Measurements from ENCODE around the gene GRIA3. TPM values are rescaled to one million over a fixed set of nuclear protein-coding genes. Genes with fewer than 3 reads are reported as not detected.

GRIA3 gene
- total and polyA plus RNA-seq, 4 experiments from 2014 or later: not detected

- no peaks in the 10 kb centered on the region for H3K4me1 Mint-ChIP-seq
- H3K36me3 Mint-ChIP-seq: no peaks in the 10 kb centered on the region
- Histone ChIP-seq H3K9me3 (ENCODE audit: control insufficient read depth in 1 of 2, low read length in 2 of 2) (no peaks in the 10 kb centered on the region), H3K27ac (ENCODE audit: low read depth, low read length) (no peak overlapping the region), H3K27me3 (ENCODE audit: insufficient read depth, low read length) (no peaks in the 10 kb centered on the region), H3K4me1 (ENCODE audit: insufficient read depth, low read length) (no peaks in the 10 kb centered on the region), H3K4me3 (ENCODE audit: low read length in 2 of 2) (no peak overlapping the region), H3K36me3 (ENCODE audit: insufficient read depth, low read length) (no peaks in the 10 kb centered on the region)
- no peak for DNase-seq
- ChIA-PET POLR2A (ENCODE audit: partially characterized antibody) (no interaction called here), CTCF (ENCODE audit: partially characterized antibody) (no interaction called here)
- intact Hi-C loops (cut with micrococcal nuclease): no loop called here
- no peak overlapping the region for H3K4me3 Mint-ChIP-seq
- no peak overlapping the region for H3K27ac Mint-ChIP-seq
- H3K9me3 Mint-ChIP-seq: peaks cover 0 to 4% (median 0%) of the 10 kb centered on the region in 8 donors
- no peaks in the 10 kb centered on the region for H3K27me3 Mint-ChIP-seq
These were observed 113.9 kb downstream of the GRIA3 start for GRCh38 chrX:123298026-123298425.

GRCh38 chrX:123303429-123303828 is 119.4 kb downstream of the GRIA3 start:
- no peak overlapping the region for H3K27ac Mint-ChIP-seq
- ChIA-PET CTCF (ENCODE audit: partially characterized antibody) (no interaction called here), POLR2A (ENCODE audit: partially characterized antibody) (no interaction called here)
- H3K9me3 Mint-ChIP-seq: peaks cover 0 to 4% (median 0%) of the 10 kb centered on the region in 8 donors
- no peak overlapping the region for H3K4me3 Mint-ChIP-seq
- H3K27me3 ChIP-seq (ENCODE audit: insufficient read depth, low read length): no peaks in the 10 kb centered on the region
- no peaks in the 10 kb centered on the region for H3K36me3 ChIP-seq (ENCODE audit: insufficient read depth, low read length)
- H3K27me3 Mint-ChIP-seq: no peaks in the 10 kb centered on the region
- no peak overlapping the region for H3K4me3 ChIP-seq (ENCODE audit: low read length in 2 of 2)
- H3K27ac ChIP-seq (ENCODE audit: low read depth, low read length): no peak overlapping the region
- H3K36me3 Mint-ChIP-seq: no peaks in the 10 kb centered on the region
- no peak for DNase-seq
- no peaks in the 10 kb centered on the region for H3K4me1 Mint-ChIP-seq
- intact Hi-C loops (cut with micrococcal nuclease): no loop called here
- no peaks in the 10 kb centered on the region for H3K9me3 ChIP-seq (ENCODE audit: control insufficient read depth in 1 of 2, low read length in 2 of 2)
- H3K4me1 ChIP-seq (ENCODE audit: insufficient read depth, low read length): no peaks in the 10 kb centered on the region

GRCh38 chrX:123308658-123309057 is 124.6 kb downstream of the GRIA3 start:
- no peaks in the 10 kb centered on the region for H3K27me3 Mint-ChIP-seq
- Histone ChIP-seq H3K9me3 (ENCODE audit: control insufficient read depth in 1 of 2, low read length in 2 of 2) (no peaks in the 10 kb centered on the region), H3K27ac (ENCODE audit: low read depth, low read length) (no peak overlapping the region), H3K4me1 (ENCODE audit: insufficient read depth, low read length) (no peaks in the 10 kb centered on the region), H3K36me3 (ENCODE audit: insufficient read depth, low read length) (no peaks in the 10 kb centered on the region), H3K4me3 (ENCODE audit: low read length in 2 of 2) (no peak overlapping the region), H3K27me3 (ENCODE audit: insufficient read depth, low read length) (no peaks in the 10 kb centered on the region)
- H3K27ac Mint-ChIP-seq: no peak overlapping the region
- H3K4me3 Mint-ChIP-seq: no peak overlapping the region
- H3K9me3 Mint-ChIP-seq: no peaks in the 10 kb centered on the region
- CTCF ChIA-PET (ENCODE audit: partially characterized antibody): no interaction called here
- intact Hi-C loops (cut with micrococcal nuclease): no loop called here
- POLR2A ChIA-PET (ENCODE audit: partially characterized antibody): no interaction called here
- H3K36me3 Mint-ChIP-seq: no peaks in the 10 kb centered on the region
- no peak for DNase-seq
- H3K4me1 Mint-ChIP-seq: no peaks in the 10 kb centered on the region

- no peaks in the 10 kb centered on the region for H3K36me3 Mint-ChIP-seq
- Histone ChIP-seq H3K9me3 (ENCODE audit: control insufficient read depth in 1 of 2, low read length in 2 of 2) (no peaks in the 10 kb centered on the region), H3K36me3 (ENCODE audit: insufficient read depth, low read length) (no peaks in the 10 kb centered on the region), H3K4me3 (ENCODE audit: low read length in 2 of 2) (no peak overlapping the region), H3K27me3 (ENCODE audit: insufficient read depth, low read length) (no peaks in the 10 kb centered on the region), H3K27ac (ENCODE audit: low read depth, low read length) (no peak overlapping the region), H3K4me1 (ENCODE audit: insufficient read depth, low read length) (no peaks in the 10 kb centered on the region)
- H3K4me1 Mint-ChIP-seq: no peaks in the 10 kb centered on the region
- no peak for DNase-seq
- peaks cover 0 to 2% (median 0%) of the 10 kb centered on the region in 8 donors for H3K9me3 Mint-ChIP-seq
- intact Hi-C loops (cut with micrococcal nuclease): no loop called here
- ChIA-PET POLR2A (ENCODE audit: partially characterized antibody) (no interaction called here), CTCF (ENCODE audit: partially characterized antibody) (no interaction called here)
- no peak overlapping the region for H3K27ac Mint-ChIP-seq
- H3K27me3 Mint-ChIP-seq: no peaks in the 10 kb centered on the region
- H3K4me3 Mint-ChIP-seq: no peak overlapping the region
These were observed 126.0 kb downstream of the GRIA3 start for GRCh38 chrX:123310112-123310511.

DNA sequence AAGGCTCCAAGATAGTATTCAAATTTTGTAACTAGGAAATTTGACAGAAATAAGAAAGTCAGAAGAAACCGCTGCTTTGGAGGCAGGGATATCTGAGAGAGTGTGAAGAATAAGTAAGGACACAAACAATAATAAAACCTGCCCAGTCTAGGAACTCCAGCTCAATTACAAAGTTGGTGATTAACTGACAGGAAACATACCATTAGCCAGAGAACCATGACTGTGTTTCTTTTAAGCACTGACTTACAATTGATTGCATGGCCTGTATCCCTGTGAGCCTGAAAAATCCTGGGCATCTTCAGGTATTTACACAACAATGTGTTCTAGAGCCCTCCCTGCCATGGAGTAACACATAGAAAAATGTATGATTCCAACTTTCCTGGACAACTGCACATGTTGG is 127.4 kb downstream of the GRIA3 start:
- H3K4me1 Mint-ChIP-seq: no peaks in the 10 kb centered on the region
- Histone ChIP-seq H3K4me1 (ENCODE audit: insufficient read depth, low read length) (no peaks in the 10 kb centered on the region), H3K27me3 (ENCODE audit: insufficient read depth, low read length) (no peaks in the 10 kb centered on the region), H3K27ac (ENCODE audit: low read depth, low read length) (no peak overlapping the region), H3K4me3 (ENCODE audit: low read length in 2 of 2) (no peak overlapping the region), H3K9me3 (ENCODE audit: control insufficient read depth in 1 of 2, low read length in 2 of 2) (no peaks in the 10 kb centered on the region), H3K36me3 (ENCODE audit: insufficient read depth, low read length) (no peaks in the 10 kb centered on the region)
- no peaks in the 10 kb centered on the region for H3K27me3 Mint-ChIP-seq
- intact Hi-C loops (cut with micrococcal nuclease): no loop called here
- POLR2A ChIA-PET (ENCODE audit: partially characterized antibody): no interaction called here
- no peak for DNase-seq
- CTCF ChIA-PET (ENCODE audit: partially characterized antibody): no interaction called here
- H3K4me3 Mint-ChIP-seq: no peak overlapping the region
- no peaks in the 10 kb centered on the region for H3K36me3 Mint-ChIP-seq
- peaks cover 0 to 2% (median 0%) of the 10 kb centered on the region in 8 donors for H3K9me3 Mint-ChIP-seq
- no peak overlapping the region for H3K27ac Mint-ChIP-seq

DNA sequence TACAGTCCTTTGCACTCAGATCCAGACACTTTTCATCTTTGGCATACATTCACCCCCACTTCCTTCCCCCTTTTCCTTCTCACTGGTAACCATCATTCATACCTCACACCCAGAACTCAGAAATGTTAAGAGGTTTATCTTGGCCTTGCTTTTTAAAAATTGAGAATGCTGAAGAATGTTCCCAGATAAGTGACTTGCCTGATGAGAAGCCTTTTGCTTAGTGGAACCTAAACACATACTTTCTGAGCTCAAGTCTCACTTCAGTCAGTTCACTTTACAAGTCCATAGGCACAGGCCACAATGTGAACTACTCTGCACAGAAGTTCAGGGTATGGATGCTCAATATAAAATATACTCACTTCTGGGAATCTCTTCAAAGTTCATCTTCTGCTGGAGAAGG is 129.4 kb downstream of the GRIA3 start:
- intact Hi-C loops (cut with micrococcal nuclease): no loop called here
- no peak for DNase-seq
- peaks cover 0 to 2% (median 0%) of the 10 kb centered on the region in 8 donors for H3K9me3 Mint-ChIP-seq
- Histone ChIP-seq H3K4me3 (ENCODE audit: low read length in 2 of 2) (no peak overlapping the region), H3K4me1 (ENCODE audit: insufficient read depth, low read length) (no peaks in the 10 kb centered on the region), H3K27me3 (ENCODE audit: insufficient read depth, low read length) (no peaks in the 10 kb centered on the region), H3K27ac (ENCODE audit: low read depth, low read length) (no peak overlapping the region), H3K36me3 (ENCODE audit: insufficient read depth, low read length) (no peaks in the 10 kb centered on the region), H3K9me3 (ENCODE audit: control insufficient read depth in 1 of 2, low read length in 2 of 2) (no peaks in the 10 kb centered on the region)
- ChIA-PET POLR2A (ENCODE audit: partially characterized antibody) (no interaction called here), CTCF (ENCODE audit: partially characterized antibody) (no interaction called here)
- H3K27me3 Mint-ChIP-seq: no peaks in the 10 kb centered on the region
- no peaks in the 10 kb centered on the region for H3K36me3 Mint-ChIP-seq
- no peaks in the 10 kb centered on the region for H3K4me1 Mint-ChIP-seq
- peak overlapping the region in 1 of 7 donors; percentile 37 for H3K27ac Mint-ChIP-seq
- H3K4me3 Mint-ChIP-seq: no peak overlapping the region

DNA sequence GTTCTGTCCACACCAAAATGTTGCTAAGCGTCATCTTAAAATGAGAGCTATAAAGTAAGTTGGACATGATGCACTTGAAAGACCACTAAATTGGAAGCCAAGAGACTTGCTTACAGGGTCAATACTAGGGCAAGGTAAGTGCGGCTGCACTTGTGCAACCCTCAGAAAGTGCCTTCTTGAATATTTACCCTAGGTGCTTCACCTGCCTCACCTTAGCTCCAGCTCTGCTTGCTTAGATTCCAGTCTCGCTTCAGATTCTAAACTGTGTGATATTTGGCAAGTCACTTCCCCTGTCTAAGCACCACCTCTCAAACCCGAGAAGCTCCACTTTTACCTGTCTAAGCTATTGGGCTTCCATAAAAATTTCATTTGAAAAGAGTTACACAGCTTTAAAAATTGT is 136.5 kb downstream of the GRIA3 start:
- Histone ChIP-seq H3K27ac (ENCODE audit: low read depth, low read length) (no peak overlapping the region), H3K27me3 (ENCODE audit: insufficient read depth, low read length) (no peaks in the 10 kb centered on the region), H3K4me1 (ENCODE audit: insufficient read depth, low read length) (no peaks in the 10 kb centered on the region), H3K36me3 (ENCODE audit: insufficient read depth, low read length) (no peaks in the 10 kb centered on the region), H3K4me3 (ENCODE audit: low read length in 2 of 2) (no peak overlapping the region), H3K9me3 (ENCODE audit: control insufficient read depth in 1 of 2, low read length in 2 of 2) (no peaks in the 10 kb centered on the region)
- ChIA-PET CTCF (ENCODE audit: partially characterized antibody) (no interaction called here), POLR2A (ENCODE audit: partially characterized antibody) (no interaction called here)
- H3K4me3 Mint-ChIP-seq: no peak overlapping the region
- H3K27me3 Mint-ChIP-seq: no peaks in the 10 kb centered on the region
- no peak overlapping the region for H3K27ac Mint-ChIP-seq
- no peaks in the 10 kb centered on the region for H3K4me1 Mint-ChIP-seq
- DNase-seq: no peak
- no peaks in the 10 kb centered on the region for H3K36me3 Mint-ChIP-seq
- intact Hi-C loops (cut with micrococcal nuclease): no loop called here
- H3K9me3 Mint-ChIP-seq: peaks cover 0 to 2% (median 0%) of the 10 kb centered on the region in 8 donors

DNA sequence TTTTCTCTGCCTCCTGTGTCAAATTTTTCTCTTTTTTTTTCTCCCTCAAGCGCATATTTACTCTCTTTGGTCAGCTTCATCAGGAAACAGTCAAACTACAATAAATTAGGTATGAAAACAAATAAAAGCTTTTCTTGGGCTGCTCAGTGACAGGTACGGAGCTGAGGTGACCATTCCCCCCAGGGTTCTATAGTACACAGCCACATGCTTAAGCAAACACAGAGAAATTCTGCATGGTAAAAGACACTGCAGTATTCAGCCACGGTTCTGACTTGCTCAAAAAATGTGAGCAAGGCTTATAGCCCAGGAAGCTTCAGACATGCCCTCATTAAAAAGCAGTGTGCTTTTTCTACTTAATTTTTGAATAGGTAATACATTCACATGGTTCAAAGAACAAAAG is 138.5 kb downstream of the GRIA3 start:
- Mint-ChIP-seq H3K27me3 (peaks cover 0 to 1% of the 10 kb centered on the region in 2 donors), H3K4me1 (no peaks in the 10 kb centered on the region), H3K27ac (no peak overlapping the region), H3K36me3 (no peaks in the 10 kb centered on the region), H3K4me3 (no peak overlapping the region), H3K9me3 (peaks cover 0 to 2% (median 0%) of the 10 kb centered on the region in 8 donors)
- no peaks in the 10 kb centered on the region for H3K27me3 ChIP-seq (ENCODE audit: insufficient read depth, low read length)
- ChIA-PET POLR2A (ENCODE audit: partially characterized antibody) (no interaction called here), CTCF (ENCODE audit: partially characterized antibody) (no interaction called here)
- no peak for DNase-seq
- no peak overlapping the region for H3K27ac ChIP-seq (ENCODE audit: low read depth, low read length)
- H3K9me3 ChIP-seq (ENCODE audit: control insufficient read depth in 1 of 2, low read length in 2 of 2): no peaks in the 10 kb centered on the region
- no peaks in the 10 kb centered on the region for H3K4me1 ChIP-seq (ENCODE audit: insufficient read depth, low read length)
- intact Hi-C loops (cut with micrococcal nuclease): no loop called here
- H3K4me3 ChIP-seq (ENCODE audit: low read length in 2 of 2): no peak overlapping the region
- no peaks in the 10 kb centered on the region for H3K36me3 ChIP-seq (ENCODE audit: insufficient read depth, low read length)
